Measurements from ENCODE around the gene PSME3. TPM values are rescaled to one million over a fixed set of nuclear protein-coding genes. Genes with fewer than 3 reads are reported as not detected.

Gene PSME3
- polyA plus RNA-seq, 1 experiment, result 65.7 TPM

DNA sequence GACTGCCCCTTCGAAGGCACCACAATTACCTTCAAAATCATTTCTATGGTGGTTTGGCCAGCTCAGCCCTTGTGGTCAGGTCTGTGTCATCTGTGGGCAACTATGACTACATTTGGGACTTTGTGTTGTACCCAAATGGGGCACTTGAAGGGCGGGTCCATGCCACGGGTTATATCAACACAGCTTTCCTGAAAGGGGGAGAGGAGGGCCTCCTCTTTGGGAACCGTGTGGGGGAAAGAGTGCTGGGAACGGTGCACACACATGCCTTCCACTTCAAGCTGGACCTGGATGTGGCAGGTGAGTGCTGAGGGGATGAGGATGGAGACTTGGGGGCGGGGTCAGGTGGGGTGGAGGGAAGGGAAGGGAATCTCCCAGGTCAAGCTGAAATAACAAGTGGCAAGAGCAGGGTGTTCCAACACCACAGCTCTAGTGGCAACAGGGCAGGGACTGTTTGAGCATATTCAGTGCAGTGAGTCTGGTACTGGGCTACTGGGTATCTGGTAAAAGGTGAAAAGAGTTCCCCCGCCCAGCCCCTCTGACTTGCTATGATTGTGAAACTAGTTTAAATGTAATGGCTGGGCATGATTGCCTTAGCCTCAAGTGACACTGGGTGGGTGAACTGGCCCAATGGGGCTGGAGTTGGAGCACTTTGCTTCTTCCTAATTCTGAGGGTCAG, 12.9 kb downstream of the PSME3 start:
- Histone ChIP-seq H3K36me3 (ENCODE audit: control insufficient read depth, insufficient read depth, low read length) (peaks cover 15% of the 10 kb centered on the region), H3K27me3 (ENCODE audit: control insufficient read depth, insufficient read depth, low read length) (no peaks in the 10 kb centered on the region; the same call in 1 of the 2 replicates), H3K4me3 (ENCODE audit: low read depth, low read length) (no peak overlapping the region)
- CTCF ChIA-PET, result interaction anchor here (5.3 to 7.9 kb wide), 2 partner anchors 83 to 92 kb away, joined by 61 to 62 read pairs; no protein-coding TSS in a partner anchor
- TF ChIP-seq, protein P1, sequence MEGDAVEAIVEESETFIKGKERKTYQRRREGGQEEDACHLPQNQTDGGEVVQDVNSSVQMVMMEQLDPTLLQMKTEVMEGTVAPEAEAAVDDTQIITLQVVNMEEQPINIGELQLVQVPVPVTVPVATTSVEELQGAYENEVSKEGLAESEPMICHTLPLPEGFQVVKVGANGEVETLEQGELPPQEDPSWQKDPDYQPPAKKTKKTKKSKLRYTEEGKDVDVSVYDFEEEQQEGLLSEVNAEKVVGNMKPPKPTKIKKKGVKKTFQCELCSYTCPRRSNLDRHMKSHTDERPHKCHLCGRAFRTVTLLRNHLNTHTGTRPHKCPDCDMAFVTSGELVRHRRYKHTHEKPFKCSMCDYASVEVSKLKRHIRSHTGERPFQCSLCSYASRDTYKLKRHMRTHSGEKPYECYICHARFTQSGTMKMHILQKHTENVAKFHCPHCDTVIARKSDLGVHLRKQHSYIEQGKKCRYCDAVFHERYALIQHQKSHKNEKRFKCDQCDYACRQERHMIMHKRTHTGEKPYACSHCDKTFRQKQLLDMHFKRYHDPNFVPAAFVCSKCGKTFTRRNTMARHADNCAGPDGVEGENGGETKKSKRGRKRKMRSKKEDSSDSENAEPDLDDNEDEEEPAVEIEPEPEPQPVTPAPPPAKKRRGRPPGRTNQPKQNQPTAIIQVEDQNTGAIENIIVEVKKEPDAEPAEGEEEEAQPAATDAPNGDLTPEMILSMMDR (IDR thresholded peaks at IDR 0.05; ENCODE audit: insufficient read depth, low read depth, low read length), result no peak
- DNase-seq (ENCODE audit: low read depth), result no peak
- POLR2A ChIA-PET, result interaction anchor here (0.5 kb wide), 1 partner anchor 11 kb away, joined by 4 read pairs; no protein-coding TSS in a partner anchor

DNA sequence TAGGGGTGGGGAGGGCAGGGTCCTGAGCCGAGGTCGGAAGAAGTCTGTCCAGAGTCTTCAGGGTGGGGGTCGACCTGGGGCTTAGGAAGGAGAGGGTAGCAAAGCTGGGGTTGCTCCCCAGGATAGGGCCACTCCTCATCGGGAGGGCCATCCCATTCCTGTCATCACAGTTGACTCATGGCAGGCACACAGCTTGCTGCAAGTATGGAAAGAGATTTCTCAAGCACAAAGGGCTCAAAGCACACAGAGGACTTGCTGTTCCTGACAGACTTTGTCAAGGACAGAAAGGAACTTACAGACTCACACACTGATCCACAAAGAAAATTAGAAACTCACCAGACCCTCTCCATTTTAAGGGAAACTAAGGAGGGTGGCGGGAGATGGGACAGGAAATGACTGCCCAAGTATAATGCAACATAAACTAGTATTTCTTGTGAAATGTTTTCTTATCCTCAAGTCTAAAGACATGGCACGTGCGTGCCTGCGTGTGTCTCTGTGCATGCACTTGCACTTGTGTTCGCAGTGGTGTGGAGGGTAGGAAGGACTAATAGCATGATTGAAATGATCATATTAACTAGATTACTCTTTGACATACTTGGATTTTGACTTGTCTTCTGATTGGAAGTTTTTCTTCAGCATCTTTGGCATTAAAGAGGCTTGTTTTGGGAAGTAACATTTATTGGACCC, 13.5 kb downstream of the PSME3 start:
- no peak for DNase-seq (ENCODE audit: low read depth)
- H3K36me3 ChIP-seq (ENCODE audit: control insufficient read depth, insufficient read depth, low read length), result peaks cover 14% of the 10 kb centered on the region
- TF ChIP-seq, protein P1 (IDR thresholded peaks at IDR 0.05; ENCODE audit: insufficient read depth, low read depth, low read length), result no peak
- no peak overlapping the region for H3K4me3 ChIP-seq (ENCODE audit: low read depth, low read length)
- ChIA-PET CTCF (interaction anchor here (3.5 to 7.9 kb wide), 3 partner anchors 83 to 91 kb away, joined by 18 to 62 read pairs (median 61); no protein-coding TSS in a partner anchor), POLR2A (interaction anchor here (0.5 kb wide), 1 partner anchor 11 kb away, joined by 4 read pairs; no protein-coding TSS in a partner anchor)
- no peaks in the 10 kb centered on the region; the same call in 1 of the 2 replicates for H3K27me3 ChIP-seq (ENCODE audit: control insufficient read depth, insufficient read depth, low read length)

DNA sequence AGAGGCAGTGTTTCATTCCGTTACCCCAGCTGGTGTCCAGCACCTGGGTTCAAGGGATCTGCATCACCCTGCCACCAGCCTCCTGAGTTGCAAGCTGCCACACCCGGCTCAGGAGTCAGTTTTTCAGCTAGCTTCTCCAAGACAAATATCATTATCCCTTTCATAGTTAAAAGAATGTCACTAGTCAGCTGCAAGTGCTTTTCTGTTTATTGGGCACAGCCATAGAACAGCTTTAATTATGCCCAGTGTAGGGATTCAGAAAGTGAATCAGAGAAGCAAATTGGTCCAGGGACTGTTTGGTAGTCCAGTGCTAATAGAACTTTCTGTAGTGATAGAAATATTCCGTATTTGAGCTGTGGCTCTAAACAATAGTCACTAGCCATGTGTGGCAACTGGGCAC, 14.9 kb downstream of the PSME3 start:
- peaks cover 11% of the 10 kb centered on the region for H3K36me3 ChIP-seq (ENCODE audit: control insufficient read depth, insufficient read depth, low read length)
- CTCF ChIA-PET, result interaction anchor here (0.7 to 7.9 kb wide), 6 partner anchors 9 to 92 kb away, joined by 3 to 61 read pairs (median 5); no protein-coding TSS in a partner anchor
- H3K4me3 ChIP-seq (ENCODE audit: low read depth, low read length), result no peak overlapping the region
- no peak for DNase-seq (ENCODE audit: low read depth)
- POLR2A ChIA-PET, result interaction anchor here (0.7 kb wide), 1 partner anchor 51 kb away, joined by 6 read pairs; no protein-coding TSS in a partner anchor
- TF ChIP-seq, protein P1 (IDR thresholded peaks at IDR 0.05; ENCODE audit: insufficient read depth, low read depth, low read length), result no peak
- no peaks in the 10 kb centered on the region; the same call in 1 of the 2 replicates for H3K27me3 ChIP-seq (ENCODE audit: control insufficient read depth, insufficient read depth, low read length)

DNA sequence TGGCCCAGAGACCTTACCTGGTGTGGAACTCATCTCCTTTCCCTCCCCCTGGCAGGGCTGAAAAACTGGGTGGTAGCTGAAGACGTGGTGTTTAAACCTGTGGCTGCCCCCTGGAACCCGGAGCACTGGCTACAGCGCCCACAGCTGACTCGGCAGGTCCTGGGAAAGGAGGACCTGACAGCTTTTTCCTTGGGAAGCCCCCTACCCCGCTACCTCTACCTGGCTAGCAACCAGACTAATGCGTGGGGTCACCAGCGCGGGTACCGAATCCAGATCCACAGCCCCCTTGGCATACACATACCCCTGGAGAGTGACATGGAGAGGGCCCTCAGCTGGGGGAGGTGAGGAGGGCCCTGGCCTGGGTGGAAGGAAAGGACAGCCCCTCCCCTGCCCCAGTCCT, 15.8 kb downstream of the PSME3 start:
- no peak for DNase-seq (ENCODE audit: low read depth)
- Histone ChIP-seq H3K27me3 (ENCODE audit: control insufficient read depth, insufficient read depth, low read length) (no peaks in the 10 kb centered on the region; the same call in 1 of the 2 replicates), H3K4me3 (ENCODE audit: low read depth, low read length) (no peak overlapping the region), H3K36me3 (ENCODE audit: control insufficient read depth, insufficient read depth, low read length) (peaks cover 8% of the 10 kb centered on the region)
- CTCF ChIA-PET, result interaction anchor here (1.4 to 7.9 kb wide), 4 partner anchors 13 to 88 kb away, joined by 4 to 61 read pairs (median 12); no protein-coding TSS in a partner anchor
- POLR2A ChIA-PET, result no interaction called here
- TF ChIP-seq, protein P1 (IDR thresholded peaks at IDR 0.05; ENCODE audit: insufficient read depth, low read depth, low read length), result no peak

All from BJ (cell line).